GM19193 (cell line): Measurements from ENCODE around the gene ATP13A3.

ENCODE experiments used
- POLR2A ChIP-seq: IDR thresholded peaks from 4 replicates; pipeline ENCODE4 v1.6.1; 2011; ENCODE audit not compliant: insufficient read depth, insufficient read length; ENCODE audit errors: extremely low read depth

ATP13A3 gene

DNA sequence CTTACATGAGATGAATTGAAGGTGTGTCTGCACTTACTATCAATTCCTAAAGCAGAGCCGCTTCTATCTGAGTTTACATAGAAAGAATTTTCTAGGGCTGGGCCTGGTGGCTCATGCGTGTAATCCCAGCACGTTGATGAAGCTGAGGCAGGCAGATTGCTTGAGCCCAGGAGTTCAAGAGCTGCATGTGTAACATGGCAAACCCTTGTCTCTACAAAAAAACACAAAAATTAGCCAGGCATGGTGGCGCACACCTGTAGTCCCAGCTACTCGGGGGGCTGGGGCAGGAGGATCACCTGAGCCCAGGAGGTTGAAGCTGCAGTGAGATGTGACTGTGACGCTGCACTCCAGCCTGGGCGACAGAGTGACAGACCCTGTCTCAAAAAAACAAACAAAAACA is 18.1 kb upstream of the ATP13A3 start:
- TF ChIP-seq POLR2A, result no peak

DNA sequence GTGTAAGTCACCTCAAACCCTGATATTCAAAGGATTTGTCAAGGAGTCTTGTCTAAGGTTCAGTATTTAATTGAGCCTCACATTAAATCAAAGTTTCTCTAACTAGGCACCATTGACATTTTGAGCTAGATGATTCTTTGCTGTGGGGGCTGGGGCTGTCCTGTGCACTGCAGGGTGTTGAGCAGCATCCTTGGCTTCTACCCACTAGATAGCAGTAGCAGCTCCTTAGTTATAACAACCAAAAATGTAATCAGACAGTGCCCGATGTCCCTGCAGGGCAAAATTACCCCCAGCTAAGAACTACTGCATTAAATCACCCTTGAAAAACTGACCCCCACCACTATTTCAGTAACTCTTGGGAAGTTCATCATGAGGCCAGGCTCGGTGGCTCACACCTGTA is 17.3 kb upstream of the ATP13A3 start:
- TF ChIP-seq POLR2A, result no peak

DNA sequence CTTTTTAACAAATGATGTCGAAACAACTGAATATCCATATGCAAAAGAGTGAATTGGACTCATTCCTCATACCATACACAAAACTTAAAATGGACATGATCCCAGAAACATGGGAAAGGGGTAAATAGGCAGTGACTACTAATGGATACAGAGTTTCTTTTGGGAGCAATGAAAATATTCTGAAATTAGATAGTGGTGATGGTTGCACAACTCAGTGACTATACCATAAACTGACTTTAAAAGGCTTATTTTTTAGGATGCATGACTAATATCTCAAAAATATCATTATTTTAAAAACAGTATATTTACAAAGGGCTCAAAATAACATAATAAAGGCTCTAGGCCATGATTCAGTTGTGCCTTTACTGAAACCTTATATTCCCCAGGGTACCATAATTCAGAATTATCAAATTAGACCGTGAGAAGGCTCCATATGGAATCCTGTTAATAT is 16.3 kb upstream of the ATP13A3 start:
- TF ChIP-seq POLR2A, result no peak

GRCh38 chr3:194500198-194500597 is 13.4 kb upstream of the ATP13A3 start:
- TF ChIP-seq POLR2A, result no peak

- TF ChIP-seq POLR2A, result no peak
These were observed 11.2 kb upstream of the ATP13A3 start for GRCh38 chr3:194497799-194498575.

GRCh38 chr3:194496217-194496919 is 9.6 kb upstream of the ATP13A3 start:
- TF ChIP-seq POLR2A, result no peak

GRCh38 chr3:194494951-194495374 is 8.2 kb upstream of the ATP13A3 start:
- TF ChIP-seq POLR2A, result no peak

GRCh38 chr3:194492001-194492400 is 5.2 kb upstream of the ATP13A3 start:
- TF ChIP-seq POLR2A, result no peak

GRCh38 chr3:194489736-194490612 is 3.2 kb upstream of the ATP13A3 start:
- peak; percentile 52 for TF ChIP-seq POLR2A

DNA sequence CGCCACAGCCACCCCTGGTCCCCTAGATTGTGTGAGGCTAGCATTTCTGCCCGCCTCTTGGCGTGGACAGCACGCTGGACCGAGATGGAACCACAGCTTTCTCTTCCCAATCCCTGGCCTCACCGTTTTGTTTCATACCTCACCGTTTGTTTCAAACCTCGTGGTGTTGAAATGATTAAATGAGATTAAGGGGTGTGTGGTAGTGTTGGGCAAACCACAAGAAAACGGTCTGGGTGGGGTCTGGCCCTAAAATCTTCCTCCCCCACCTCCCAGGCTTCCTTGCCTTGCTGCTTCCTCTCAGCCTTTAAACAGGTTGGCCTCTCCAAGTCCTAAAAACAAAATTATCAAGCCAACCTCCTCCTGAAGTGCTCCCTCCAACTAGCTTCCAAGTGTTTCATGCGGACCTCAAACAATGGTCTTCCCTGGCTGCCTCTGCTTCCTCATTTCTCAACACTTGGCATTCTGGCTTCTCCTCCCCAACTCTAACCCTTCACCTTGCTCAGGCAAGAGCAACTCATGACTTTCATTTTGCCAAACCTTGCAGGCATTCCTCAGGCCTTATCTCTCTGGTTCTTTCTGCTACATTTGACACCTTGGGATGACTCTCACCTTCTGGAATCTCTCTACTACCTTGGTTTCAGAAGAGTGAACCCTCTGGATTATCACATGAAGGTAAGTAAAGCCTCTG is 1.4 kb upstream of the ATP13A3 start:
- no peak for TF ChIP-seq POLR2A

DNA sequence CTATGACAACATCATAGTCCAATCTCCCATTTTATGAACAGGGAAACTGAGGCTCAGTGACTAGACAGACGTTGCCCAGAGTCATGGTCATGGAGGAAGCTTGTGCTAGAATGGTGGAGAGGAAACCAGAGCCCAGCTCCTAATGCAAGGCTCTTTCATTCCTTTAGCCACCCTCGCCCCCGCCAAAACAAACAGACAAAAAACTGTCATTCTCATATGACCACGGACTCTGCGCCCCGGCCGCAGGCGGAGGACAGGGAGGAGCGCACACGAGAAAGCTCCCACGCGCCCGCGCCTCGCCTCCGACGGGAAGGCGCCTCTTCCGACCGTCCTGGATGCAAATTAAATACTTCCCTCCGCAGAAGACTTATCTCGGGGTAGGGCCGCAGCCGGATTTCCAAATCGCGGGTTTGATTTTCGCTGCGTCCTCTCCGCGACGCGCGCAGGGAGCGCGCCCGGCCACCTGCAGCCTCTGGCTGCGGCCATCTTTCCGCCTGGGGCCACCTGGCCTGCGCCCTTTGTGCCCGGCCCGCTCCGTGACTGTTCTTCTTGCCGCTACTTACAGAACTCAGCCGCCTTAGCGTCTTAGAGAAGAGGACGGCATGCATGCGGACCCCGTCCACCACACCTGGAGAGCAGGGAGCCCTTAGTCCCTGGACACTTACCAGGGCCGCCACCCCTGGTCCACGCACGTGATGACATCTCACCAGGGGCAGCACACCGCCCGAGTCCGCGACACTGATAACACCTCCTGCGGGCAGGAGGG is 670 bp upstream of the ATP13A3 start:
- peak; percentile 14 for TF ChIP-seq POLR2A

GRCh38 chr3:194485881-194486539 is 792 bp downstream of the ATP13A3 start:
- no peak for TF ChIP-seq POLR2A

DNA sequence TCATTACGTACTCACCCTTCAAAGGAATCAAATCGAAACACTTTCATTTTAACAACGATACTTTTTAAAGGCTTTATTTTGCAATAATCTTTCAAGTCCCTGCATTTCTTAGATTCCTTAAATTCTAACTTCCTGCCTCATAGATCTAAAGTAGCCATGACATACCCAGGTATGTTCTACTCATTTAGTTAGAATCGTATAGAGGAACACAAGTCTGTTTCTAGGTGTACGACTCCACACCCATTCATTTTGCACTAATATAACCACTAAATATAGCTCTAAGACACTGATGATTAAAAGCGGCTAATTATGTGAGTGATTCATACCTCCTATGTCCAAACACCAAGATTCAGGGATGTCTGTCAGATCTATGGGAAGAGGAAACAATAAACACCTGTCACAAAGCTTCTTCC is 1.3 kb downstream of the ATP13A3 start:
- TF ChIP-seq POLR2A, result no peak
